Heart left ventricle (tissue), 16 donors: ENCODE measurements around the gene HEPHL1. TPM values are rescaled to one million over a fixed set of nuclear protein-coding genes. Genes with fewer than 3 reads are reported as not detected.

Experiments
- ATAC-seq, 4 donors: fragments of 200-7000 bp; cut with Tn5 transposase; one replicate each; pipeline ENCODE4 v1.9.1; 2020 to 2022; ENCODE audit warnings: moderate library complexity in 4 of 4, mild to moderate bottlenecking in 3 of 4, moderate number of reproducible peaks in 1 of 4
- DNase-seq, 5 donors: peaks; one replicate each; pipeline ENCODE4 v3.0.0-alpha.2; 2020
- H3K27ac ChIP-seq, 12 donors: fragments of 200-600 bp; sonication (generic) in 4 of 12; one replicate each; pipeline versions ENCODE4 v1.5.0 to v1.8.0; 2016 to 2022; ENCODE audit warnings: mild to moderate bottlenecking in 2 of 12
- H3K27me3 ChIP-seq, 9 donors: fragments of 200-600 bp; sonication (generic) in 2 of 9; one replicate each; pipeline versions ENCODE4 v1.5.1 to v1.8.0; 2016 to 2022; ENCODE audit warnings: mild to moderate bottlenecking in 3 of 9
- H3K36me3 ChIP-seq, 9 donors: fragments of 200-600 bp; sonication (generic) in 2 of 9; one replicate each; pipeline versions ENCODE4 v1.5.0 to v1.8.0; 2018 to 2022; ENCODE audit warnings: mild to moderate bottlenecking in 2 of 9
- H3K4me1 ChIP-seq, 12 donors: fragments of 200-600 bp; sonication (generic) in 4 of 12; one replicate each; pipeline versions ENCODE4 v1.5.0 to v1.8.0; 2016 to 2022; ENCODE audit warnings: mild to moderate bottlenecking in 3 of 12
- H3K4me3 ChIP-seq, 12 donors: fragments of 200-600 bp; sonication (generic) in 4 of 12; one replicate each; pipeline versions ENCODE4 v1.5.0 to v1.8.0; 2017 to 2022; ENCODE audit warnings: mild to moderate bottlenecking in 9 of 12, moderate library complexity in 4 of 12
- H3K9me3 ChIP-seq, 12 donors: fragments of 200-600 bp; sonication (generic) in 4 of 12; one replicate each; pipeline versions ENCODE4 v1.5.0 to v1.8.0; 2016 to 2022; ENCODE audit warnings: mild to moderate bottlenecking in 1 of 12
- POLR2A ChIP-seq, 2 donors: fragments of 450-650 bp; IDR thresholded peaks; one replicate each; pipeline ENCODE4 v1.6.1; 2017; ENCODE audit warnings: antibody characterized with exemption in 2 of 2, mild to moderate bottlenecking in 2 of 2, moderate library complexity in 2 of 2
- WGBS, 4 donors: extraction: QIAGEN DNeasy Blood & Tissue Kit in 2 of 4; methylation state at CpG; one replicate each; pipeline versions ENCODE4 v1.1.5 to v1.1.7; 2013 to 2018; 5-methylcytosine and 5-hydroxymethylcytosine counted together
- intact Hi-C, 10 donors: fragments of 100-400 bp; cut with DNase I; formaldehyde crosslinking; loops; one replicate each; pipeline versions ENCODE4 v1.11.1 to v1.14.2; 2022
- polyA plus RNA-seq, 2 donors: library from polyadenylated mRNA; stranded (reverse); fragments of 200-250 nt; gene quantifications; one replicate each; pipeline ENCODE4 v1.2.3, GENCODE V29; 2013
- total RNA-seq, 9 donors: library from RNA; depleted of rRNA in 2 of 9; stranded (reverse); fragments of >200 nt in 2 of 9; fragmentation: NEBNext Ultra II Directional in 3 of 9; extraction: Animal tissue kit (Norgen Biotek cat#: 25700) in 3 of 9; gene quantifications; one replicate each; pipeline versions ENCODE4 v1.1.0 to v1.2.4, GENCODE V29; 2016 to 2023
- TF ChIP-seq, protein P1 (sequence below), 12 donors: fragments of 200-600 bp; sonication (generic) in 4 of 12; IDR thresholded peaks; one replicate each; pipeline versions ENCODE4 v1.5.0 to v1.8.0; 2018 to 2022; ENCODE audit warnings: antibody characterized with exemption in 12 of 12, mild to moderate bottlenecking in 5 of 12
- donor health status: ischemic (EF 13 %, LVEDD 7.1; RV severe dilation, severe dysfunction).
- donor health status: healthy with polysubstance abuse.
- donor health status: DM: no; HTN: yes; CAD: no.
- donor health status: DM: no; HTN: no; CAD: no.
- donor health status: ischemic (EF 25% LVEDD 6.9; RV normal size, moderate dysfunction).
- donor health status: ischemic (EF 25% LVEDD 5.7; RV mildly dilated, moderate dysfunction).
- donor health status: healthy.
- donor health status: DM: yes; HTN: yes; CAD: no.
- donor health status: ischemic (EF 35%, LVEDD 5.7; RV mildly dilated, moderate dysfunction).
- donor health status: nonischemic (EF 11% LVEDD 7.7; RV severe dilation, severe dysfunction).
- donor health status: DM: yes; HTN: yes; CAD: no.
- donor health status: PGD.
- donor health status: ischemic (EF 29% LVEDD 5.4; RV normal size, mild dysfunction).
- donor health status: nonischemic (EF 23%, LVEDD 6.1; RV moderate dilation, normal function).

Gene HEPHL1
- total and polyA plus RNA-seq, 11 donors, result 0.07 TPM; not detected in 10

DNA sequence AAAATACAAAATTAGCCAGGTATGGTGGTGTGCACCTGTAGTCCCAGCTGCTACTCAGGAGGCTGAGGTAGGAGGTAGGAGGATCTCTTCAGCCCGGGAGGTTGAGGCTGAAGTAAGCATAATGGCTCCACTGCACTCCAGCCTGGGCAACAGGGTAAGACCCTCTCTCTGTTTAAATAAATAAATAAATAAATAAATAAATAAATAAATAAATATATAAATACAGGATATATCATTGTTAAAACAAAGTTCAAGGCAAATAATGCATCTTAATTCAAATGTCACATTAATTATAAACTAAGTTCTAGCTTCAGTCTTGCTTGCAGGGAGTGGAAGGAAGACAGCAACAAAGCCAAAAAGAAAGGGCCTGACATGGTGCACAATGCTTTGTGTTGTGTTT, 63.0 kb downstream of the HEPHL1 start:
- 92 to 98% (median 96%) methylated on average over 1 of the region's 1 CpG for WGBS, 4 donors
- ATAC-seq (no peak), DNase-seq (no peak)
- Histone ChIP-seq H3K36me3 (no peaks in the 10 kb centered on the region), H3K4me3 (no peak overlapping the region), H3K27ac (no peak overlapping the region), H3K27me3 (no peaks in the 10 kb centered on the region), H3K9me3 (peaks cover 0 to 4% (median 0%) of the 10 kb centered on the region in 12 donors), H3K4me1 (no peaks in the 10 kb centered on the region)
- TF ChIP-seq, protein P1, sequence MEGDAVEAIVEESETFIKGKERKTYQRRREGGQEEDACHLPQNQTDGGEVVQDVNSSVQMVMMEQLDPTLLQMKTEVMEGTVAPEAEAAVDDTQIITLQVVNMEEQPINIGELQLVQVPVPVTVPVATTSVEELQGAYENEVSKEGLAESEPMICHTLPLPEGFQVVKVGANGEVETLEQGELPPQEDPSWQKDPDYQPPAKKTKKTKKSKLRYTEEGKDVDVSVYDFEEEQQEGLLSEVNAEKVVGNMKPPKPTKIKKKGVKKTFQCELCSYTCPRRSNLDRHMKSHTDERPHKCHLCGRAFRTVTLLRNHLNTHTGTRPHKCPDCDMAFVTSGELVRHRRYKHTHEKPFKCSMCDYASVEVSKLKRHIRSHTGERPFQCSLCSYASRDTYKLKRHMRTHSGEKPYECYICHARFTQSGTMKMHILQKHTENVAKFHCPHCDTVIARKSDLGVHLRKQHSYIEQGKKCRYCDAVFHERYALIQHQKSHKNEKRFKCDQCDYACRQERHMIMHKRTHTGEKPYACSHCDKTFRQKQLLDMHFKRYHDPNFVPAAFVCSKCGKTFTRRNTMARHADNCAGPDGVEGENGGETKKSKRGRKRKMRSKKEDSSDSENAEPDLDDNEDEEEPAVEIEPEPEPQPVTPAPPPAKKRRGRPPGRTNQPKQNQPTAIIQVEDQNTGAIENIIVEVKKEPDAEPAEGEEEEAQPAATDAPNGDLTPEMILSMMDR (IDR thresholded peaks at IDR 0.05), result no peak
- TF ChIP-seq POLR2A (IDR thresholded peaks at IDR 0.05), result no peak
- intact Hi-C loops, result no loop called here

GRCh38 chr11:94088906-94089305, 67.8 kb downstream of the HEPHL1 start:
- H3K4me1 ChIP-seq, result no peaks in the 10 kb centered on the region
- no peaks in the 10 kb centered on the region for H3K36me3 ChIP-seq
- H3K27me3 ChIP-seq, result no peaks in the 10 kb centered on the region
- WGBS, 4 donors, result 82 to 90% (median 87%) methylated on average over 21 of the region's 21 CpGs
- H3K4me3 ChIP-seq, result no peak overlapping the region
- intact Hi-C loops, result no loop called here
- DNase-seq (no peak), ATAC-seq (no peak)
- H3K27ac ChIP-seq, result no peak overlapping the region
- TF ChIP-seq, protein P1 (IDR thresholded peaks at IDR 0.05), result no peak
- TF ChIP-seq POLR2A (IDR thresholded peaks at IDR 0.05), result no peak
- H3K9me3 ChIP-seq, result peaks cover 0 to 3% (median 0%) of the 10 kb centered on the region in 12 donors

- TF ChIP-seq, protein P1 (IDR thresholded peaks at IDR 0.05), result no peak
- TF ChIP-seq POLR2A (IDR thresholded peaks at IDR 0.05), result no peak
- DNase-seq (peak in 1 of 5 donors; percentile 44), ATAC-seq (no peak)
- H3K36me3 ChIP-seq, result no peaks in the 10 kb centered on the region
- 89 to 99% (median 93%) methylated on average over 4 to 6 of the region's 6 CpGs for WGBS, 4 donors
- no peaks in the 10 kb centered on the region for H3K27me3 ChIP-seq
- intact Hi-C loops, result no loop called here
- H3K4me3 ChIP-seq, result no peak overlapping the region
- H3K27ac ChIP-seq, result no peak overlapping the region
- H3K4me1 ChIP-seq, result no peaks in the 10 kb centered on the region
- H3K9me3 ChIP-seq, result peaks cover 0 to 3% (median 0%) of the 10 kb centered on the region in 12 donors
These were observed 68.2 kb downstream of the HEPHL1 start for GRCh38 chr11:94089341-94089740.

DNA sequence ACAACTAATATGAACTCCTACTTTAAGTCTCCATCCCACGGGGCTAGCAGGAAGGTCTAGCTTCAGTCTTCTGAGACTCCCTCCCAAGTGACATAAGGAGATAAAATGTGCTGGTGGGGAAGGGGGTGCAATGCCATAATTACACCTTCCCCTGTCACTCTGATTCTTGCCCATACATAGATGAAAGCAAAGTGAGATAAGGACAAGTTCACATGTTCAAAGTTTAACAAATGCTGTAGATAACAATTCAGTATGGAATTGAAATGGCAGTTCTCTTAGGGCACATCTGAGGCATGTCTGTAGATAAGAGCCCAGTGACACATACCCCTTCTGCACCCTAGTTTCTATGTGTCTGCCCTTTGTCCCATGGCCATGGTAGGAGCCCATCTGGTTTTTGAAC, 69.2 kb downstream of the HEPHL1 start:
- 19 to 67% (median 48%) methylated on average over 1 of the region's 1 CpG for WGBS, 4 donors
- TF ChIP-seq POLR2A (IDR thresholded peaks at IDR 0.05), result no peak
- TF ChIP-seq, protein P1 (IDR thresholded peaks at IDR 0.05), result no peak
- H3K4me3 ChIP-seq, result no peak overlapping the region

More for the DNA sequence above, 69.2 kb downstream of the HEPHL1 start:
- Histone ChIP-seq H3K27ac (no peak overlapping the region), H3K4me1 (no peaks in the 10 kb centered on the region), H3K9me3 (peaks cover 0 to 6% (median 0%) of the 10 kb centered on the region in 12 donors), H3K36me3 (no peaks in the 10 kb centered on the region), H3K27me3 (no peaks in the 10 kb centered on the region)
- DNase-seq (no peak), ATAC-seq (no peak)
- intact Hi-C loops, result no loop called here
